BLaER1 treated with 17β-estradiol and CSF1 and Interleukin-3, amounts not matched to agents 10 nM and 100 nM (cell line): ENCODE results near the gene IL1RAPL2.

Source experiments
- H3K27ac ChIP-seq, 11 experiments: shearing (Covaris generic); formaldehyde crosslinking; 2 replicates each; pipeline ENCODE4 v1.8.1; 2022
- H3K27me3 ChIP-seq, 11 experiments: shearing (Covaris generic); formaldehyde crosslinking; 2 replicates each; pipeline ENCODE4 v1.8.1; 2022
- H3K36me3 ChIP-seq, 11 experiments: shearing (Covaris generic); formaldehyde crosslinking; 2 replicates each; pipeline ENCODE4 v1.8.1; 2022
- H3K4me1 ChIP-seq, 10 experiments: shearing (Covaris generic); formaldehyde crosslinking; 2 replicates each; pipeline ENCODE4 v1.8.1; 2022
- H3K4me2 ChIP-seq, 11 experiments: shearing (Covaris generic); formaldehyde crosslinking; 2 replicates each; pipeline ENCODE4 v1.8.1; 2022
- H3K4me3 ChIP-seq, 10 experiments: shearing (Covaris generic); formaldehyde crosslinking; 2 replicates each; pipeline ENCODE4 v1.8.1; 2022
- H3K9ac ChIP-seq, 11 experiments: shearing (Covaris generic); formaldehyde crosslinking; 2 replicates each; pipeline ENCODE4 v1.8.1; 2022
- H3K9me3 ChIP-seq, 11 experiments: shearing (Covaris generic); formaldehyde crosslinking; replicated peaks in 1 of 11; 2 replicates each; pipeline ENCODE4 v1.8.1; 2022
- H4K20me1 ChIP-seq, 11 experiments: shearing (Covaris generic); formaldehyde crosslinking; 2 replicates each; pipeline ENCODE4 v1.8.1; 2022
- Cebpa-rat ChIP-seq, 11 experiments: shearing (Covaris generic); IDR thresholded peaks; 2 replicates each; pipeline ENCODE4 v1.8.1; 2022

IL1RAPL2 gene

DNA sequence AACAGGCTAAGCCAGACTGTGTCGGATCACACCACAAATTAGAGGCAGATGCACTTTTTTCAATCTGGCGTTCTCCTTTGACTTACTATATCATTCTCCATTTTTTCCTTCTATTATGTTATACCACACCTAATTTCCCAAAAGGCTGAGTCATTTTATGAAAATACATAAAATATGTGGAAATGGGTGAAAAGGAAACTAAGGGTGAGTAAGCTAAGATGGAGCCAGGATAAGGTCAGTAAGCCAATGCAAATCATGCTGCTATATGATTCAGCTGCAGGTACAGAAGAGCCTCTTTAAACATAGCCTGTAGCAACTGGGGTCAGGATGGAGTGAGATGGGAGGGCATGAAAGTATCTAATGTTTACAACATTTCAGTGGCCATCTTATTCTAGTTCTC, 748.5 kb downstream of the IL1RAPL2 start:
- Histone ChIP-seq H3K27ac (no peak overlapping the region), H3K9ac (no peak overlapping the region), H4K20me1 (no peaks in the 10 kb centered on the region), H3K36me3 (no peaks in the 10 kb centered on the region), H3K4me1 (no peaks in the 10 kb centered on the region), H3K4me3 (no peak overlapping the region), H3K27me3 (no peaks in the 10 kb centered on the region), H3K9me3 (no peaks in the 10 kb centered on the region), H3K4me2 (no peak overlapping the region)
- TF ChIP-seq Cebpa-rat (IDR thresholded peaks at IDR 0.05): no peak

DNA sequence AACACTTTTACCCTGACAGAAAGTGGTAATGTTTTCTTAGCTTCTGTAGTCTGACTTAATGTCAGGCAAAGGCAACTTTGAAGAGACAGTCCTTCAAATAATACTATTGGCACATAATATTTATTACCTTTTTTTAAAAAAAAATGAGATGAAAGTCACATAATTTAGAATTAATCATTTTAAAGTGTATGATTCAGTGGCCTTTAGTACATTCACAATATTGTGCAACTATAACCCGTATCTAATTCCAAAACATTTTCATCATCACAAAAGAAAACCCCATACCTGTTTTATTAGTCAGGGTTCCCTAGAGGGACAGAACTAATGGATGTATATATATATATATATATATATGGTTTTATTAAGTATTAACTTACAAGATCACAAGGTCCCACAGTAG, 749.2 kb downstream of the IL1RAPL2 start:
- H4K20me1 ChIP-seq: no peaks in the 10 kb centered on the region
- no peak overlapping the region for H3K9ac ChIP-seq
- H3K4me3 ChIP-seq: no peak overlapping the region
- H3K9me3 ChIP-seq: no peaks in the 10 kb centered on the region
- TF ChIP-seq Cebpa-rat (IDR thresholded peaks at IDR 0.05): no peak
- H3K4me2 ChIP-seq: no peak overlapping the region
- H3K27ac ChIP-seq: no peak overlapping the region
- H3K4me1 ChIP-seq: no peaks in the 10 kb centered on the region
- no peaks in the 10 kb centered on the region for H3K36me3 ChIP-seq
- no peaks in the 10 kb centered on the region for H3K27me3 ChIP-seq

DNA sequence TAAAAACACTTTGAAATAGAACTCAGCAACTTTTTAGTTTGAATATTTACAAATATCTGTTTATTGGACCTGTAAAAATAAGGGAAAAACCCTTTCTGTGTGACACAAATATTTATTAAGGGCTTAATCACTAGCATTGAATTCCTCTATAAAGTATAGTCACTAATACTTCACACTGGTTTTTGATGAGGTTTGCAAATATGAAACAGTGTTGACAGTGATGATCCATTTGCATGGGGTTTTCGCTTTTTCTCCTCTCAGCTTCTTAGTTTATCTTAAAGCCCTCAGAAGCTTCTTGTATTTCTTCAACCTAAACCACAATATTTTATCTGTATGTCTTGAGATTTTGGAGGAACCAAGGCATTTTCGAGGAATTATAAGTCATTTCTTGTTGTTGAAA, 751.1 kb downstream of the IL1RAPL2 start:
- H3K9ac ChIP-seq: no peak overlapping the region
- H3K4me2 ChIP-seq: no peak overlapping the region
- H3K36me3 ChIP-seq: no peaks in the 10 kb centered on the region
- no peaks in the 10 kb centered on the region for H3K9me3 ChIP-seq
- no peaks in the 10 kb centered on the region for H3K4me1 ChIP-seq
- H4K20me1 ChIP-seq: no peaks in the 10 kb centered on the region
- H3K4me3 ChIP-seq: no peak overlapping the region
- H3K27ac ChIP-seq: no peak overlapping the region
- no peaks in the 10 kb centered on the region for H3K27me3 ChIP-seq
- TF ChIP-seq Cebpa-rat (IDR thresholded peaks at IDR 0.05): no peak

DNA sequence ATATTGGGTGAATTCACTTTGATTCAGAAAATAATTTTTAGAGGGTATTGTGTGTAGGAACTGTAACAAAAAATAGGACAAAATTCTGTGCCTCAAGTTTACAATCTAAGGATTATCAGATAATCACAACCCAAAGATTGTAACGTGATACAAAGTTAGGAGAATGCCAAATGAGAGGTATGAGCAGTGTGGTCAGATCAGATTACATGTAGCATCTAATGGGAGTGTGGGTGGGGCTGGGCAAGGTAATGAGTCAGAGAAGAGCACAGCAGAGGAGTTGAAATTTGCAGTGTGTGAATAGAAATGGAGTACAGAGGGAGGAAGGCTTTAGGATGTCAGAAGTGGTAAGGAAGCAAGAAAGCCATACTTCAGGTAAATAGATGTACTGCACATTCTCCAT, 757.9 kb downstream of the IL1RAPL2 start:
- H3K9ac ChIP-seq: no peak overlapping the region
- no peaks in the 10 kb centered on the region for H3K4me1 ChIP-seq
- peaks cover 0 to 5% (median 0%) of the 10 kb centered on the region in 11 experiments; a peak in 3 of 22 replicates for H3K9me3 ChIP-seq
- no peak for TF ChIP-seq Cebpa-rat (IDR thresholded peaks at IDR 0.05)
- no peaks in the 10 kb centered on the region for H4K20me1 ChIP-seq
- no peak overlapping the region for H3K27ac ChIP-seq
- no peaks in the 10 kb centered on the region for H3K36me3 ChIP-seq
- H3K27me3 ChIP-seq: no peaks in the 10 kb centered on the region
- no peak overlapping the region for H3K4me3 ChIP-seq
- H3K4me2 ChIP-seq: no peak overlapping the region

DNA sequence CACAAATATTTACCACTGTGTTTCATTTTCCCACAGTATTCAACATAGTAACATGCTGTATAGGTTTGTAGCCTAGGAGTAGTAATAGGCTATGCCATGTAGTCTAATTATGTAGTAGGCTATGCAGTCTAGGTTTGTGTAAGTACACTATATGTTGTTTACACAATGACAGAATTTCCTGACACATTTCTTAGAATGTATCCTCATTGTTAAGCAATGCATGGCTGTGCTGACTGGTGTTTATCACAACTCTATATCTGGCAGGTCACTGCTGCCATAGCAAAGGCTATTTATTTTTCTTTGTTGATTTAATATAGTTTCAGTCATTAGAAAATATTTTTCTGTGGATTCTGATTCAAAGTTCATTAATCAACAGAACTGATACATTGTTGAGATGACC, 762.8 kb downstream of the IL1RAPL2 start:
- Histone ChIP-seq H3K36me3 (no peaks in the 10 kb centered on the region), H3K4me1 (no peaks in the 10 kb centered on the region), H3K4me3 (no peak overlapping the region), H3K27me3 (no peaks in the 10 kb centered on the region), H3K27ac (no peak overlapping the region), H3K9me3 (peaks cover 0 to 5% (median 0%) of the 10 kb centered on the region in 11 experiments; a peak in 3 of 22 replicates), H3K4me2 (no peak overlapping the region), H3K9ac (no peak overlapping the region), H4K20me1 (no peaks in the 10 kb centered on the region)
- TF ChIP-seq Cebpa-rat (IDR thresholded peaks at IDR 0.05): no peak

DNA sequence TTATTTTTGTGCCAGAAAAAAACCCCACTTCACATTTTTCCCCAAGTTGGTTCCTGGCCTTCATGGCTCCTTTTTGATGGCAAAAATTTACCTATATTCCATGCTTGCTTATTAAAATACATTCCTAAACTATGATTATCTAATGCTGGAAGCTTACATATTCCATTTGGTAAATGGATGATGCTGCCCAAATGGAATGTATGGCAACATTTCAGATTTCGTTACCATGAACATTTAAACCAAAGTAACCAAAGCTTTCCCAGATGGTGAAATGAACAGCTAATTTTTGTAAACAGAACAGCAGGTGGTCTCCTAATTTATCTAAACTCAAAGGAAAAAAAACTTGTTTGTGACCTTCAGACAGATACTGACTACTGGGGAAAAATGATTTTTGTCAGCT, 765.2 kb downstream of the IL1RAPL2 start:
- Histone ChIP-seq H3K9ac (no peak overlapping the region), H3K4me2 (no peak overlapping the region), H3K27me3 (no peaks in the 10 kb centered on the region), H3K36me3 (no peaks in the 10 kb centered on the region), H4K20me1 (no peaks in the 10 kb centered on the region), H3K27ac (no peak overlapping the region), H3K4me3 (no peak overlapping the region), H3K4me1 (no peaks in the 10 kb centered on the region), H3K9me3 (no peaks in the 10 kb centered on the region)
- no peak for TF ChIP-seq Cebpa-rat (IDR thresholded peaks at IDR 0.05)

DNA sequence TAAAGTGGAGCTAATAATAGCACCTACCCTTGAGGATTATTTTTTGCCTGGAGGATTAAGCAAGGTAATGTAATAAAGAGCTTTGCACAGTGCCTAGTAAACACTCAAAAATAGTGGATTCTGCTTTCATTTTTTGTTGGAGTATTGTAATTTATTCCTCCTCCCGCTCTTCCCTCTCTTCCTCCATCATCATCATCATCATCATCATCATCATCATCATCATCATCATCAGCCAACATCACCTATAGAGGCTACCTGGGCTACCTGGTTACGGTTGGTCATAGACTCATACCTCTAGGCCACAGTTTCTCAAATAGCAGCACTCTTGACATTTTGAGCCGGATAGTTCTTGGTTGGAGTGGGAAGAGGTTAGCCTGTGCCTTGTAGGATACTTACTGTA, 781.4 kb downstream of the IL1RAPL2 start:
- Histone ChIP-seq H3K27me3 (no peaks in the 10 kb centered on the region), H4K20me1 (no peaks in the 10 kb centered on the region), H3K9me3 (peaks cover 32 to 46% (median 41%) of the 10 kb centered on the region in 11 experiments), H3K27ac (no peak overlapping the region), H3K4me3 (no peak overlapping the region), H3K4me2 (no peak overlapping the region), H3K4me1 (no peaks in the 10 kb centered on the region), H3K36me3 (no peaks in the 10 kb centered on the region), H3K9ac (no peak overlapping the region)
- no peak for TF ChIP-seq Cebpa-rat (IDR thresholded peaks at IDR 0.05)

DNA sequence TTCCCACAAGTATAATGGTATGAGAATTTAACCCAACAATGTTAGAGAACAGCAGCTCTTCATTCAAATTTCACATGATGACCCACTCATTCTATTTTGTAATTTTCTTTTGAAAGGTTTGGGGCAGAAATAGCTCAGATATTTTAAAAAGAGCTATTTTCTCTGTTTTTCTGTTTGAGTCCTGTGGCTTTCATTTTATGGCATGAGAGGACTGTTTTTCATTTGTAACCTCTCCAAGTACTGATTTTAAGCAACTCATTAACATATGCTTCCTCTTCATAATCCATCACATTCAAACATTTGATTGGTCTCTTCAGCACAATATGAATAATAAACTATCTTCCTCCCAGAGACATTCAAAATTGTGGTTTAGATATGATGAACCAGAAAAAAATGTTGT, 783.5 kb downstream of the IL1RAPL2 start:
- Histone ChIP-seq H3K36me3 (no peaks in the 10 kb centered on the region), H3K9me3 (peaks cover 32 to 46% (median 41%) of the 10 kb centered on the region in 11 experiments), H3K27me3 (no peaks in the 10 kb centered on the region), H4K20me1 (no peaks in the 10 kb centered on the region), H3K9ac (no peak overlapping the region), H3K27ac (no peak overlapping the region), H3K4me1 (no peaks in the 10 kb centered on the region), H3K4me3 (no peak overlapping the region), H3K4me2 (no peak overlapping the region)
- TF ChIP-seq Cebpa-rat (IDR thresholded peaks at IDR 0.05): no peak

DNA sequence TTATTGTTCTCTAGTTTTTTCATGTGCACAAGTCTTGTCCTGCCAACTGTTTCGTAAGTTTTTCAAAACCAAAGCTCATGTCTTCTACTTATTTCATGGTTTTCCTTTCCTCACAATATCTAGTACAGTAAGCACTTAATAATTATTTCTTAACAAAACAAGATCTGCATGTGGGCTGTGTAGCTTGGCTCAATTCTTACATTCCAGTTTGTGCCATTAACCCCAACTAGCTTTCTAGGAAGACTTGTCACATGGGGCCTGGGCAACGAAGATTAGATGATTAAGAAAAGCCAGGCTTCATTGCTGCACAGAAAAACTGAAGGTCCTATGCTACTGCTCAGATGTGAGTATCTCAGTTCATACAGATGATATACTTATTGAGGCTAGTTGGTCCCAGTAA, 809.8 kb downstream of the IL1RAPL2 start:
- Histone ChIP-seq H3K9ac (no peak overlapping the region), H4K20me1 (no peaks in the 10 kb centered on the region), H3K27me3 (no peaks in the 10 kb centered on the region), H3K4me1 (no peaks in the 10 kb centered on the region), H3K4me3 (no peak overlapping the region), H3K36me3 (no peaks in the 10 kb centered on the region), H3K9me3 (peaks cover 0 to 21% (median 11%) of the 10 kb centered on the region in 11 experiments; a peak in 14 of 22 replicates), H3K4me2 (no peak overlapping the region), H3K27ac (no peak overlapping the region)
- no peak for TF ChIP-seq Cebpa-rat (IDR thresholded peaks at IDR 0.05)

DNA sequence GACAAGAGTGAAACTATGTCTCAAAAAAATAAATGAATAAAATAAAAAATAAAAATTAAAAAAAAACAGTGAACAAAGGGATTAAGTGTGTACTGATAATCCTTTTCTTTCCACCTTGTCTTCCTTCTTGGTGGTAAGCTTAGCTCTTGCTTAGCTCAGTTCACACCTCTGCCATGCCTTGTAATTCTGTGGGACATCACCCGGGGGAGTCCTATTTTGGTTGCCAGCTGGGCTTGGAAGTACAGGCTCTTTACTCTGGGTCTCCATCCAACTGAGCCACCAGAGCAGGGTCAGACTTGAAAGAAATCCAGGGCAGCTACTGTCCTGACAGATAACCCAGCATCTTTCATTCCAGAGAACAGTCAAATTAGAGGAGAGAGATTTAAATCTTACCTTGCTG, 858.7 kb downstream of the IL1RAPL2 start:
- no peak overlapping the region for H3K4me2 ChIP-seq
- no peaks in the 10 kb centered on the region for H3K36me3 ChIP-seq
- H4K20me1 ChIP-seq: no peaks in the 10 kb centered on the region
- no peak overlapping the region for H3K4me3 ChIP-seq
- no peaks in the 10 kb centered on the region for H3K4me1 ChIP-seq
- H3K9me3 ChIP-seq: peaks cover 11 to 41% (median 35%) of the 10 kb centered on the region in 11 experiments
- TF ChIP-seq Cebpa-rat (IDR thresholded peaks at IDR 0.05): no peak
- no peaks in the 10 kb centered on the region for H3K27me3 ChIP-seq
- no peak overlapping the region for H3K9ac ChIP-seq
- no peak overlapping the region for H3K27ac ChIP-seq

DNA sequence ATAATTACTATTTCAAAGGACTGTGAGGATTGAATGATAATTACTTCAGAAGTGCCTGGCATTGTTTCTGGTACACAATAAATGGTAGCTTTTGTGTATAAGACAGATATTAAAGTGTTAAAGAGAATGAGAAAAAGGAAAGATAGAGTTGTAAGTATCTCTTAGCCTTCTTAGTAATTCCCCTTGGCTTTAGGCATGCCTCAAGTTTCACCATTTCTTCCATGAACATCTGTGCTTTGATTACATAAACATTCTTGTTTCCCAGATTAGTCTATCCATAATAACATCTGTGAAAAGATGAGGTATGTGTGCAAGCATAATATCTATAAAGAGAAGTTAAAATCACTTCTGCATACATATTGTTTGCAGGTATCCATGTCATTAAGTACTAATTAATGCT, 885.4 kb downstream of the IL1RAPL2 start:
- H3K36me3 ChIP-seq: no peaks in the 10 kb centered on the region
- no peaks in the 10 kb centered on the region for H3K9me3 ChIP-seq
- no peak for TF ChIP-seq Cebpa-rat (IDR thresholded peaks at IDR 0.05)
- no peak overlapping the region for H3K4me2 ChIP-seq
- no peaks in the 10 kb centered on the region for H3K4me1 ChIP-seq
- no peak overlapping the region for H3K27ac ChIP-seq
- no peaks in the 10 kb centered on the region for H3K27me3 ChIP-seq
- H3K9ac ChIP-seq: no peak overlapping the region
- H3K4me3 ChIP-seq: no peak overlapping the region
- H4K20me1 ChIP-seq: no peaks in the 10 kb centered on the region
